Measurements from ENCODE around the gene RNH1.

DNA sequence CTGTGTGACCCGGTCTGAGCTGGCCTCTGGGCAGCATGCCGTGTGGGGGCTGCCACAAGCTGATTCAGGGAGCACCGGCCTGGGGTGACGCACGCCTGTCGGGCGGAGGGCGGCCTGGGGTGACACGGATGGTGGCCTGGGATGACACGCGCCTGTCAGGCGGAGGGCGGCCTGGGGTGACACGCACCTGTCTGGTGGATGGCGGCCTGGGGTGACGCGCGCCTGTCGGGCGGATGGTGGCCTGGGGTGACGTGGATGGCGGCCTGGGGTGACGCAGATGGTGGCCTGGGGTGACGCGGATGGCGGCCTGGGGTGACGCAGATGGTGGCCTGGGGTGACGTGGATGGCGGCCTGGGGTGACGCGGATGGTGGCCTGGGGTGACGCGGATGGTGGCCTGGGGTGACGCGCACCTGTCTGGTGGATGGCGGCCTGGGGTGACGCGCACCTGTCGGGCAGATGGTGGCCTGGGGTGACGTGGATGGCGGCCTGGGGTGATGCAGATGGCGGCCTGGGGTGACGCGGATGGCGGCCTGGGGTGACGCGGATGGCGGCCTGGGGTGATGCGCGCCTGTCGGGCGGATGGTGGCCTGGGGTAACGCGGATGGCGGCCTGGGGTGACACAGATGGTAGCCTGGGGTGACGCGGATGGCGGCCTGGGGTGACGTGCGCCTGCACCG is 35.4 kb downstream of the RNH1 start:
- TF ChIP-seq EZH2phosphoT487 (IDR thresholded peaks at IDR 0.05; ENCODE audit: borderline replicate concordance, low read depth, low read length), result no peak
- TF ChIP-seq, protein P1, sequence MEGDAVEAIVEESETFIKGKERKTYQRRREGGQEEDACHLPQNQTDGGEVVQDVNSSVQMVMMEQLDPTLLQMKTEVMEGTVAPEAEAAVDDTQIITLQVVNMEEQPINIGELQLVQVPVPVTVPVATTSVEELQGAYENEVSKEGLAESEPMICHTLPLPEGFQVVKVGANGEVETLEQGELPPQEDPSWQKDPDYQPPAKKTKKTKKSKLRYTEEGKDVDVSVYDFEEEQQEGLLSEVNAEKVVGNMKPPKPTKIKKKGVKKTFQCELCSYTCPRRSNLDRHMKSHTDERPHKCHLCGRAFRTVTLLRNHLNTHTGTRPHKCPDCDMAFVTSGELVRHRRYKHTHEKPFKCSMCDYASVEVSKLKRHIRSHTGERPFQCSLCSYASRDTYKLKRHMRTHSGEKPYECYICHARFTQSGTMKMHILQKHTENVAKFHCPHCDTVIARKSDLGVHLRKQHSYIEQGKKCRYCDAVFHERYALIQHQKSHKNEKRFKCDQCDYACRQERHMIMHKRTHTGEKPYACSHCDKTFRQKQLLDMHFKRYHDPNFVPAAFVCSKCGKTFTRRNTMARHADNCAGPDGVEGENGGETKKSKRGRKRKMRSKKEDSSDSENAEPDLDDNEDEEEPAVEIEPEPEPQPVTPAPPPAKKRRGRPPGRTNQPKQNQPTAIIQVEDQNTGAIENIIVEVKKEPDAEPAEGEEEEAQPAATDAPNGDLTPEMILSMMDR (conservative IDR thresholded peaks at IDR 0.05; ENCODE audit: low read length), result no peak

All from OCI-LY7 (cell line).